Myometrial cell (primary cell): ENCODE results near the gene UBQLN2. TPM values are rescaled to one million over a fixed set of nuclear protein-coding genes. Genes with fewer than 3 reads are reported as not detected.

Experiments
- total RNA-seq: library from RNA; depleted of rRNA; stranded (reverse); fragments of >200 nt; gene quantifications from 2 replicates; pipeline ENCODE4 v1.2.3, GENCODE V29; 2015

Gene UBQLN2
- total RNA-seq: 15.6 and 16.4 TPM in 2 replicates

GRCh38 chrX:56563231-56564161 is at the start of gene UBQLN2:
TSS of gene UBQLN2 (plus strand) at chrX:56563627. CDS start at chrX:56563874, 247 bp downstream.

Other genes starting within 250 kb of the UBQLN2 start
- 9.4 and 15.9 TPM in 2 replicates for gene NBDY, start 165.6 kb downstream of the UBQLN2 start, total RNA-seq